IMR-90 (cell line): ENCODE data around the gene PPM1H. TPM values are rescaled to one million over a fixed set of nuclear protein-coding genes. Genes with fewer than 3 reads are reported as not detected.

Experiments used
- ATAC-seq: fragments of 200-7000 bp; cut with Tn5 transposase; 2 replicates; pipeline ENCODE4 v1.9.1; 2020; ENCODE audit warnings: low read depth, mild to moderate bottlenecking, moderate library complexity
- BruUV-seq: library from RNA; stranded (reverse); fragments of 400-500 nt; replicated peaks from 2 replicates; lab custom pipeline; 2021; lab: Mats Ljungman, UMichigan
- CTCF ChIA-PET: fragments of 300-600 bp; formaldehyde crosslinking; extraction: SDS; loops from one replicate; lab custom pipeline; 2021; ENCODE audit warnings: antibody characterized with exemption; lab: Yijun Ruan, JAX
- POLR2A ChIA-PET: fragments of 300-600 bp; sonication (Branson Sonifier 250); formaldehyde crosslinking; loops from one replicate; lab custom pipeline; 2022; ENCODE audit warnings: antibody characterized with exemption; ENCODE audit not compliant: unreplicated experiment; lab: Charles Lee
- DNase-seq: peaks from one replicate; pipeline ENCODE4 v3.0.0; 2013
- H2AFZ ChIP-seq: replicated peaks from 2 replicates; pipeline ENCODE3; 2013; ENCODE audit warnings: low read length, mild to moderate bottlenecking; ENCODE audit not compliant: poor library complexity
- H2AK5ac ChIP-seq: 2 replicates; pipeline ENCODE4 v1.6.1; 2013; ENCODE audit warnings: low read depth, low read length, inconsistent platforms
- H2AK9ac ChIP-seq: replicated peaks from 2 replicates; pipeline ENCODE3; 2013; ENCODE audit warnings: mild to moderate bottlenecking, low read depth, low read length, moderate library complexity; ENCODE audit not compliant: poor library complexity
- H2BK120ac ChIP-seq: 2 replicates; pipeline ENCODE4 v1.6.1; 2013; ENCODE audit warnings: low read depth, low read length, inconsistent platforms
- H2BK15ac ChIP-seq: 3 replicates; pipeline ENCODE4 v1.6.1; 2013; ENCODE audit warnings: low read depth, low read length, inconsistent platforms
- H2BK20ac ChIP-seq: 2 replicates; pipeline ENCODE4 v1.6.1; 2013; ENCODE audit warnings: low read depth, mild to moderate bottlenecking, inconsistent platforms, low read length, moderate library complexity
- H2BK5ac ChIP-seq: 2 replicates; pipeline ENCODE4 v1.6.1; 2013; ENCODE audit warnings: mild to moderate bottlenecking, low read depth, low read length, inconsistent platforms; ENCODE audit not compliant: poor library complexity, severe bottlenecking
- H3K14ac ChIP-seq: replicated peaks from 2 replicates; pipeline ENCODE4 v1.6.1; 2013; ENCODE audit warnings: low read depth, low read length, inconsistent platforms
- H3K18ac ChIP-seq: 2 replicates; pipeline ENCODE4 v1.6.1; 2013; ENCODE audit warnings: low read depth, low read length, control low read depth
- H3K23ac ChIP-seq: 2 replicates; pipeline ENCODE4 v1.6.1; 2013; ENCODE audit warnings: low read depth, low read length, inconsistent platforms
- H3K27ac ChIP-seq: 2 replicates; pipeline ENCODE4 v1.5.1; 2013; ENCODE audit warnings: mild to moderate bottlenecking, control low read depth, low read length; ENCODE audit not compliant: insufficient read depth
- H3K27me3 ChIP-seq: 2 replicates; pipeline ENCODE4 v1.6.1; 2013; ENCODE audit warnings: low read length; ENCODE audit not compliant: control insufficient read depth, insufficient read depth
- H3K36me3 ChIP-seq: 2 replicates; pipeline ENCODE4 v1.6.1; 2013; ENCODE audit warnings: low read length, mixed read lengths; ENCODE audit not compliant: control insufficient read depth, insufficient read depth
- H3K4ac ChIP-seq: 2 replicates; pipeline ENCODE4 v1.6.1; 2013; ENCODE audit warnings: low read depth, low read length, inconsistent platforms
- H3K4me1 ChIP-seq: 2 replicates; pipeline ENCODE4 v1.6.1; 2013; ENCODE audit warnings: low read length, mixed read lengths; ENCODE audit not compliant: control insufficient read depth, insufficient read depth
- H3K4me2 ChIP-seq: 2 replicates; pipeline ENCODE4 v1.6.1; 2013; ENCODE audit warnings: low read depth, mild to moderate bottlenecking, control low read depth, low read length, moderate library complexity
- H3K4me3 ChIP-seq: 2 replicates; pipeline ENCODE4 v1.5.1; 2013; ENCODE audit warnings: low read depth, mild to moderate bottlenecking, control low read depth, low read length, moderate library complexity; ENCODE audit not compliant: insufficient read depth
- H3K56ac ChIP-seq: 2 replicates; pipeline ENCODE4 v1.6.1; 2013; ENCODE audit warnings: low read length, inconsistent platforms; ENCODE audit not compliant: insufficient read depth; ENCODE audit errors: extremely low read depth
- H3K79me1 ChIP-seq, 2 experiments: 2 replicates each; pipeline ENCODE4 v1.6.1; 2013; ENCODE audit warnings: low read length in 2 of 2, inconsistent platforms in 1 of 2, low read depth in 1 of 2
- H3K9ac ChIP-seq: 2 replicates; pipeline ENCODE4 v1.6.1; 2013; ENCODE audit warnings: low read depth, low read length, control low read depth
- H3K9me1 ChIP-seq: 2 replicates; pipeline ENCODE4 v1.6.1; 2013; ENCODE audit warnings: low read length, inconsistent platforms; ENCODE audit not compliant: insufficient read depth
- H3K9me3 ChIP-seq: 2 replicates; pipeline ENCODE4 v1.6.1; 2013; ENCODE audit warnings: low read length; ENCODE audit not compliant: control insufficient read depth, insufficient read depth
- H4K20me1 ChIP-seq: 2 replicates; pipeline ENCODE4 v1.6.1; 2013; ENCODE audit warnings: low read length, inconsistent platforms; ENCODE audit not compliant: insufficient read depth
- H4K5ac ChIP-seq: 2 replicates; pipeline ENCODE4 v1.6.1; 2013; ENCODE audit warnings: mild to moderate bottlenecking, low read depth, low read length, control low read depth
- H4K8ac ChIP-seq, 2 experiments: 2 replicates each; pipeline ENCODE4 v1.6.1; 2013; ENCODE audit warnings: low read depth in 2 of 2, low read length in 2 of 2, control low read depth in 1 of 2, inconsistent platforms in 1 of 2
- H4K91ac ChIP-seq: 2 replicates; pipeline ENCODE4 v1.6.1; 2013; ENCODE audit warnings: low read depth, low read length, inconsistent platforms; ENCODE audit not compliant: insufficient read depth
- BHLHE40 ChIP-seq: fragments of 150-350 bp; IDR thresholded peaks from 2 replicates; pipeline ENCODE4 v1.6.1; 2016; ENCODE audit warnings: mild to moderate bottlenecking, low read depth, low read length
- MXI1 ChIP-seq: IDR thresholded peaks from 2 replicates; pipeline ENCODE4 v1.6.1; 2012; ENCODE audit warnings: low read depth, mild to moderate bottlenecking, low read length, moderate library complexity, borderline replicate concordance
- POLR2A ChIP-seq: IDR thresholded peaks from 2 replicates; pipeline ENCODE4 v1.6.1; 2012; ENCODE audit warnings: mild to moderate bottlenecking, low read depth, low read length
- WGBS, 2 experiments: methylation state at CpG; one replicate each; pipeline versions ENCODE4 v1.1.5 to v1.1.7; 2013; ENCODE audit warnings: missing lambda C conversion rate in 2 of 2; ENCODE audit not compliant: insufficient read length in 1 of 2; ENCODE audit errors: extremely low coverage in 2 of 2; 5-methylcytosine and 5-hydroxymethylcytosine counted together
- dilution Hi-C: fragments of 300-500 bp; cut with HindIII; formaldehyde crosslinking; loops from one replicate; pipeline ENCODE4 v1.14.3; 2018; ENCODE audit warnings: low sequenced_read_pairs; ENCODE audit not compliant: unreplicated experiment
- in situ Hi-C: fragments of 300-500 bp; cut with MboI; formaldehyde crosslinking; loops from 3 replicates; pipeline ENCODE4 v1.14.3; 2019; ENCODE audit warnings: low sequenced_read_pairs, inconsistent platforms, mixed read lengths
- intact Hi-C: fragments of 100-400 bp; cut with micrococcal nuclease; formaldehyde crosslinking; loops from 2 replicates; pipeline ENCODE4 v1.10.0; 2022
- polyA plus RNA-seq, 3 experiments: library from polyadenylated mRNA; depleted of rRNA; stranded (reverse); fragments of >200 nt; gene quantifications; 2 replicates each; pipeline ENCODE4 v1.2.3, GENCODE V29; 2012; ENCODE audit warnings: low replicate concordance in 1 of 3
- total RNA-seq: library from RNA; depleted of rRNA; stranded (reverse); fragments of >200 nt; gene quantifications from 2 replicates; pipeline ENCODE4 v1.2.3, GENCODE V29; 2012

Gene PPM1H
- total and polyA plus RNA-seq, 2 of the 4 experiments (the other 2 are of a cell fraction) = 0.14 to 0.18 TPM

GRCh38 chr12:62802321-62802720 is 132.6 kb downstream of the PPM1H start:
- ATAC-seq (no peak), DNase-seq (no peak)
- H4K5ac ChIP-seq = no peak overlapping the region
- peaks cover 5% of the 10 kb centered on the region for H3K27me3 ChIP-seq
- H2AK9ac ChIP-seq = no peak overlapping the region
- no peaks in the 10 kb centered on the region for H3K4me1 ChIP-seq
- no peak overlapping the region for H3K27ac ChIP-seq
- H2AFZ ChIP-seq = no peak overlapping the region
- H3K9ac ChIP-seq = no peak overlapping the region
- ChIA-PET POLR2A (no interaction called here), CTCF (interaction anchor here (1.3 to 2.0 kb wide), 2 partner anchors 11 to 350 kb away, joined by 4 to 9 read pairs; no protein-coding TSS in a partner anchor)
- no peak overlapping the region for H2BK120ac ChIP-seq
- H2AK5ac ChIP-seq = no peak overlapping the region
- no peak overlapping the region for H4K91ac ChIP-seq
- H3K4me2 ChIP-seq = no peak overlapping the region
- H3K56ac ChIP-seq = no peak overlapping the region
- dilution Hi-C loops = no loop called here
- intact Hi-C loops = no loop called here
- in situ Hi-C loops = no loop called here
- H4K20me1 ChIP-seq = no peaks in the 10 kb centered on the region
- H2BK20ac ChIP-seq = no peak overlapping the region
- no peak overlapping the region for H3K18ac ChIP-seq
- H2BK15ac ChIP-seq = no peak overlapping the region
- H4K8ac ChIP-seq = no peak overlapping the region
- H3K9me3 ChIP-seq = no peaks in the 10 kb centered on the region
- no peak overlapping the region for H2BK5ac ChIP-seq
- TF ChIP-seq BHLHE40 (no peak), MXI1 (no peak), POLR2A (no peak)
- H3K9me1 ChIP-seq = no peaks in the 10 kb centered on the region
- H3K4ac ChIP-seq = no peak overlapping the region
- no peak overlapping the region for H3K14ac ChIP-seq
- WGBS, 2 experiments = no CpG with 5 or more reads among the region's 7 CpGs
- H3K23ac ChIP-seq = no peak overlapping the region
- no peak overlapping the region for H3K4me3 ChIP-seq
- no peaks in the 10 kb centered on the region for H3K36me3 ChIP-seq
- no TSS peak for BruUV-seq
- H3K79me1 ChIP-seq = no peaks in the 10 kb centered on the region
